ENCODE results near the gene IRF4.

DNA sequence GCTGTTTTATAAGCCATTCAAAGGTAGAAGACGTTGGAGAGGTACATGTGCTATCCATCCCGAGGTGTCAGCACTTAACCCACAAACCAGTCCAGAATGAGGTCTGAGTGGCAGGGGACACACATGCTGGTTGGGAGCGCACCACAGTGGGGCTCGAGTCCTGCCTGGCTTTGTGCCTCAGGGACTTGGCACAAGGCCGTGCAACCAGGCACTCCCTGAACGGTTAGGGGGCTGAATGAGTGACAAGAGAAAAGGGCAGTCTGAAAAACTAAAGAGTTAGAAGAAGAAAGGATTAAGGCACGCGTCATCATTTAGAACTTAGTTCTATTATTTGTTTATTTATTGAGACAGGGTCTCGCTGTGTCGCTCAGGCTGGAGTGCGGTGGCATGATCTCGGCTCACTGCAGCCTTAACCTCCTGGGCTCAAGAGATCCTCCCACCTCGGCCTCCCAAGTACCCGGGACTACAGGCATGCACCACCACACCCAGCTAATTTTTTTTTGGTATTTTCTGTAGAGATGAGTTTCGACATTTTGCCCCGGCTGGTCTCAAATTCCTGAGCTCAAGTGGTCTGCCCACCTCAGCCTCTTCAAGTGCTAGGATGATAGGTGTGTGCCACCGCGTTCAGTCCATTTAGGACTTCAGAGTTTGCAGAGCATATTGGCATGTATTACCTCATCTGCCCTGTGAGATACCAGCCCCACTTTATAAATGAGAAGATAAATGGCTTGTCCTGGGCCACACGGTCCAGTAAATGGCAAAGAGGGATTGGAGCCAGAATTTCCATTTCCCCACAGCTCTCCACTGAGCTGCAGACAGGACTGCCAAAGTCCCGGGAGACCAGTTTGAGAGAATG is 47.4 kb upstream of the IRF4 start:
- TF ChIP-seq ZNF384 (IDR thresholded peaks at IDR 0.05), result no peak
- no peak for TF ChIP-seq SP1 (IDR thresholded peaks at IDR 0.05)
- no peak for TF ChIP-seq ARNT (IDR thresholded peaks at IDR 0.05)
- no peak for TF ChIP-seq CTBP1 (IDR thresholded peaks at IDR 0.05; ENCODE audit: borderline replicate concordance)
- no peak for TF ChIP-seq TARDBP (IDR thresholded peaks at IDR 0.05)
- TF ChIP-seq L3MBTL2 (conservative IDR thresholded peaks at IDR 0.05), result no peak
- no peak for TF ChIP-seq NFRKB (IDR thresholded peaks at IDR 0.05)
- no peak for TF ChIP-seq FOXA1 (IDR thresholded peaks at IDR 0.05)
- no peak for TF ChIP-seq LEF1 (IDR thresholded peaks at IDR 0.05; ENCODE audit: borderline replicate concordance)
- TF ChIP-seq FOXM1 (IDR thresholded peaks at IDR 0.05; ENCODE audit: borderline replicate concordance), result no peak
- TF ChIP-seq BHLHE40 (IDR thresholded peaks at IDR 0.05; ENCODE audit: borderline replicate concordance), result no peak
- no peak for TF ChIP-seq ELF4 (IDR thresholded peaks at IDR 0.05)
- no peak for TF ChIP-seq HDGF (IDR thresholded peaks at IDR 0.05; ENCODE audit: borderline replicate concordance)
- TF ChIP-seq, protein P1, sequence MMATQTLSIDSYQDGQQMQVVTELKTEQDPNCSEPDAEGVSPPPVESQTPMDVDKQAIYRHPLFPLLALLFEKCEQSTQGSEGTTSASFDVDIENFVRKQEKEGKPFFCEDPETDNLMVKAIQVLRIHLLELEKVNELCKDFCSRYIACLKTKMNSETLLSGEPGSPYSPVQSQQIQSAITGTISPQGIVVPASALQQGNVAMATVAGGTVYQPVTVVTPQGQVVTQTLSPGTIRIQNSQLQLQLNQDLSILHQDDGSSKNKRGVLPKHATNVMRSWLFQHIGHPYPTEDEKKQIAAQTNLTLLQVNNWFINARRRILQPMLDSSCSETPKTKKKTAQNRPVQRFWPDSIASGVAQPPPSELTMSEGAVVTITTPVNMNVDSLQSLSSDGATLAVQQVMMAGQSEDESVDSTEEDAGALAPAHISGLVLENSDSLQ (IDR thresholded peaks at IDR 0.05), result no peak

All from HEK293T (cell line).